ENCODE measurements around the gene TMEM98.
"Not testable (repeated sequence)": the region's sequence is repeated elsewhere in the genome, so short reads cannot be mapped to it uniquely, and the experiment has no call there.

The TMEM98 gene

GRCh38 chr17:32985050-32985756, 57.2 kb downstream of the TMEM98 start:
- DNase-seq (ENCODE audit: low spot score), result no peak

DNA sequence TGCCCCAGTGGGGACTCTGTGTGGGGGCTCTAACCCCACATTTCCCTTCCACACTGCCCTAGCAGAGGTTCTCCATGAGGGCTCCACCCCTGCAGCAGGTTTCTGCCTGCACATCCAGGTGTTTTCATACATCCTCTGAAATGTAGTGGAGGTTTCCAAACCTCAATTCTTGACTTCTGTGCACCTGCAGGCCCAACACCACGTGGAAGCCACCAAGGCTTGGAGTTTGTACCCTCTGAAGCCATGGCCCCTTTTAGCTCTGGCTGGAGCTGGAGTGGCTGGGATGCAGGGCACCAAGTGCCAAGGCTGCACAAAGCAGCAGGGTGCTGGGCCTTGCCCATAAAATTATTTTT, 59.5 kb downstream of the TMEM98 start:
- DNase-seq (ENCODE audit: low spot score), result not testable (repeated sequence)

DNA sequence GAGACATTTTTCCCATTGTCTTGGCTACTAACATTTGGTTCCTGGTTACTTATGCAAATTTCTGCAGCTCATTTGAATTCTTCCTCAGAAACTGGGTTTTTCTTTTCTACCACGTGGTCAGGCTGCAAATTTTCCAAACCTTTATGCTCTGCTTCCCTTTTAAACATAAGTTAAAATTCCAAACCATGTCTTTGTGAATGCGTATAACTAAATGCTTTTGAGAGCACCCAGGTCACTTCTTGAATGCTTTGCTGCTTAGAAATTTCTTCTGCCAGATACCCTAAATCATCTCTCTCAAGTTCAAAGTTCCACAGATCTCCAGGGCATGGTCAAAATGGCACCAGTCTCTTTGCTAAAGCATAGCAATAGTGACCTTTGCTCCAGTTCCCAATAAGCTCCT, 59.9 kb downstream of the TMEM98 start:
- DNase-seq (ENCODE audit: low spot score), result not testable (repeated sequence)

GRCh38 chr17:32988481-32989101, 60.6 kb downstream of the TMEM98 start:
- no peak for DNase-seq (ENCODE audit: low spot score)

GRCh38 chr17:32992321-32993033, 64.5 kb downstream of the TMEM98 start:
- no peak for DNase-seq (ENCODE audit: low spot score)

DNA sequence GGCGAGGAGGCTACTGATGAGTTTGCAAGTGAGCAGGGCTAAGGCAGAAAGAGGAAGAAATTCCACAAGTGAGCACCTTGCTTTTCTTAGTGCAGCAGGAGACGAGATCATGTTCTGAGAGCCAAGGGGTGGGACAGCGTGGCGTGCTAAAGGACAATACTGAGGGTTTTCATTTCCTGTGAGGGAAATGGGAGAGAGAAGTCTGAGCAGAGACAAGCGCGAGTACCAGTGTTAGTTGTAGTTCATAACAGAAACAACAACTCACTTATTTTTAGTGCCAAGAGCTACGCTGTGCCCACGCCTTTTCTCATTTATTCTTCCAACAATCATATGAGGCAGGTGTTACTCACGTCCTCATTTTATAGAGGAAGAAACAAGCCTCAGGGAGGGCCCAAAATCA, 66.0 kb downstream of the TMEM98 start:
- no peak for DNase-seq (ENCODE audit: low spot score)
